Measurements from ENCODE around the gene HPCAL1.

The HPCAL1 gene

DNA sequence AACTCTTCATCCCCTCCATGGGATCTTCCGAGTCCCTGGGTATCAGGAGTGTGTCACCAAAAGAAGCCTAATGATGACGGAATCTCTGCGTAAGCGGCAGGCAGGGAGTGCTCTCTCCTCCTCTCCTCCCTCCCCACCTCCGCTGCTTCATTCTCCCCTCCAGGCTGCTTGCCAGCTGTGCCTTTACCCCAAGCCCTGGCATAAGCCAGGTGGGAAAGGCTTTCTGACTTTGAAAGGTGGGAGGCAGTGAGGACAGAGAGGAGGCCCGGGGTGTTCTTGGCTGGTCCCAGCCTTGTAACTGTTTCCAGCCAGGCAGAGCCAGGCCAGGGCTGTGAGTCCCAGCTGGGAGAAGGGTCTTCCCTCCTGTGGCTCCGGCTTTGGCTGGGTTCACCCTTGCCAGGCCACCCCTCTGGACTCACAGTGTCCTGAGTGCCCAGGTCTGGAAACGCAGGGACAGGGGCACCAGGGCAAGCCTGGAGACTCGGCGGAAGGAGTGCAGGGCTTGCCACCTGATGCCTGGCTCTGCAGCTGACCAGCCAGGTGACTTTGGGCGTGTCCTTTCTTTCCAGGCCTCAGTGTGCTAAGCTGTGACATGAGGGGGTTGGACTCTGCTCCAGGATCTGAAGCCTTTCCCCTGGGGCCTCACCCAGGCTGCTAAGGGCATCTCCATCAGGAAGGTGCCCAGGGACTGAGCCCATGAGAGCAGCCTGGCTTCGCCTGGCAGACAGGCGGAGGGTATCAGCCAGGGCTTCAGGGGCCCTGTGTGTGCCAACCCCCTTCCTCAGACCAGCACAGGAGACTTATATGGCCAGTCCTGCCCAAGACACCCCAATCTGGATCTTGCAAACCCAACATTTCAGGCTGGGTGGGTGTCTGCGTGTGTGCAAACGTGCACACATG lies 32.7 kb upstream of the HPCAL1 start:
- DNase-seq = no peak

DNA sequence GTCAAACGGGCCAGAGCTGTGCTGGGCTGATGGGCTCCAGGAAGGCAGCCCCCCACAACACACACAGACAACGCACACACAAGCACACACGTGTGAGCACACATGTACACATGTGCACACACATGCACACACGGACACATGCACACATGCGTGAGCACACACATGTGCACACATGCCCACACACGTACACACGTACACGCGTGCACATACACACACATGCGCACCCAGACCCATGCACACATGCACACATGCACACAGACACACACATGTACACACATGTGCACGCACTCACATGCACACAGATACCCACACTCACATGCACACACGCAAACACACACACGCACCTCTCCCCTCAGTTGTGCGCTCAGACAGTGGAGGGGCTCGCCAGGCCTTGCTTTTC lies 31.2 kb upstream of the HPCAL1 start:
- no peak for DNase-seq

DNA sequence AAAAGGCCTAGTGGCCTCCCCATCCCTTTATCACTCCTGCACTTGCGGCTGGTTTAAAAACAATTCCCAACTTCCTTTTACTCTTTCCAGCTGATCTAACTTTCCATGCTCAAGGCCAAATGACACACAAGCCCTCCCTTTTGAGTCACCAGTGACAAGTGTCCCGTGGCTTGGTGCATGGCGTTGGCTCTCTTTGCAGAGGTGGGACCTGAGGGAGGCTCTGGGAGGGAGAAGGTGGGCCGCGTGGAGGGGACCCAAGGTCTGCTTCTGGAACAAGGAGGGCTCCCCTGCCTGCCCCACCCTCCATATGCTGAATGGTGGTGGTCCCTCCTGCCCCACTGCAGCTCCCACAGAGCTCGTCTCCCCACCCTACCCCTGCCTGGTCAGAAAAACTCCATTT lies 30.8 kb upstream of the HPCAL1 start:
- no peak for DNase-seq

DNA sequence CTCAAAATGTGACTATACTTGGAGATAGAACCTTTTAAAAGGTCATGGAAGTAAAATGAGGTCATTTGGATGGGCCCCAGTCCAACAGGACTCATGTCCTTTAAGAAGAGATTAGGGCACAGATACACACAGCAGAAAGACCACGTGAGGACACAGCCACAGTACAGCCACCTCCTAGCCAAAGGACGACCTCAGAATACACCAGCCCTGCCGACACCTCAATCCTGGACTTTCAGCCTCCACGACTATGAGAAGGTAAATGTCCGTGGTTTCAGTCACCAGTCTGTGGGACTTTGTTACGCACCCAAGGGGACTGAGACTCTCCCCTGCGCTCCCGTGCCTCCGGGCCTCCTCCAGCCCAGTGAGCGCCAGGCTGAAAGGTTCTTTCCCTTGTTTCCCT lies 30.2 kb upstream of the HPCAL1 start:
- no peak for DNase-seq

DNA sequence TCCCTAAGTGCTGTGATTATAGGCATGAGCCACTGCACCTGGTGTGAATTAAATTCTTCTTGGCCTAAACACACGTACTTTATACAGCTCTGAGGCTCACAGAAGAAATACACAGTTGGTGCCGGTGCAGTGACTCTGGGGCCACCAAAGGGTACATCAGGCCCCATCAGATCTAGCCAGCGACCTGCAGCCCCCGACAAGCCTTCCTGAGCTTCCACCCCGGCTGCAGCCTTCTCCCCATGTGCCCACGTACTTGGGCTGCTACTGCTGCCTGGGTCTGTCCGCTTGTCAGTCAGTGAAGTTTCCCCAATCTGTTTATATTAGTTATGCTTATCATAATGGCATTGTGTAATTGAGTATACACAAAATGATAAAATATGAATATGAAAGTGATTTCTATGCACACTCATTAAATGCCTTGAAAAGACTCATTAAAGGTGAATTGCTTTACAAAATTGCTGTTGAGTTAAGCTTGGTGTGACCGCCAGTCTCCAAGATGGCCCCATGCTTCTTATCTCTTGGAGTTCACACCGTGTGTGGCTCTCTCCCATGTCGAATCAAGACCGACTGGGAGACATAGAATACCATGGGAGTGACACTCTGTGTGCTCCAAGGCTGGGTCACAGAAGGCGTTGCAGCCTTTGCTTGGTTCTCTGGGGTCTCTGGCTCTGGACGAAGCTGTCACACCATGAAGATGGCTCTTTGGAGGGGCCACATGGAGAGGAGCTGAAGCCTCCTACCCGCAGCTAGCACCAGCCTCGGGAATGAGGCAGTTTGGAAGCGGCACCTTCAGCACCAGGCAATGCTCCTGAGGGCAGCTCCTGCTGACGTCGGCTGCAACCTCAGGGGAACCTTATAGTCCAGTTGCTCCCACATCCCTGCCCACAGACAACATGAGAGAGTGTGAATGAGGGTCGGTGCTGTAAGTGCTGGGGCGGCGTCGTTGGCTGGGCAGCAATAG lies 29.2 kb upstream of the HPCAL1 start:
- no peak for DNase-seq

DNA sequence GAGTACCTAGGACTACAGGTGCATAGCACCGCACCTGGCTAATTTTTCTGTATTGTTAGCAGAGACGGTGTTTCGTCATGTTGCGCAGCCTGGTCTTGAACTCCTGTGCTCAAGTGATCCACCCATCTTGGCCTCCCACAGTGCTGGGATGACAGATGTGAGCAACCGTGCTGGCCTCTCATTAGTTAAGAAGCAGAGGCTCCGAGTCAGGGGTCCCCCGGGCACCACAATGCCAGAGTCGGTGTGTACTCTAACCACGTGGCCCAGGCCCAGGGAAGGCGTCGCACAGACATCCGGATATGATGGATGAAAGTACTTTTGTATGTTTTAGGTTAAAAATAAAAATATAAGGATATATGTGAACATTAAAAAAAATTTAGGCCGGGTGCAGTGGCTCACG lies 28.3 kb upstream of the HPCAL1 start:
- no peak for DNase-seq

DNA sequence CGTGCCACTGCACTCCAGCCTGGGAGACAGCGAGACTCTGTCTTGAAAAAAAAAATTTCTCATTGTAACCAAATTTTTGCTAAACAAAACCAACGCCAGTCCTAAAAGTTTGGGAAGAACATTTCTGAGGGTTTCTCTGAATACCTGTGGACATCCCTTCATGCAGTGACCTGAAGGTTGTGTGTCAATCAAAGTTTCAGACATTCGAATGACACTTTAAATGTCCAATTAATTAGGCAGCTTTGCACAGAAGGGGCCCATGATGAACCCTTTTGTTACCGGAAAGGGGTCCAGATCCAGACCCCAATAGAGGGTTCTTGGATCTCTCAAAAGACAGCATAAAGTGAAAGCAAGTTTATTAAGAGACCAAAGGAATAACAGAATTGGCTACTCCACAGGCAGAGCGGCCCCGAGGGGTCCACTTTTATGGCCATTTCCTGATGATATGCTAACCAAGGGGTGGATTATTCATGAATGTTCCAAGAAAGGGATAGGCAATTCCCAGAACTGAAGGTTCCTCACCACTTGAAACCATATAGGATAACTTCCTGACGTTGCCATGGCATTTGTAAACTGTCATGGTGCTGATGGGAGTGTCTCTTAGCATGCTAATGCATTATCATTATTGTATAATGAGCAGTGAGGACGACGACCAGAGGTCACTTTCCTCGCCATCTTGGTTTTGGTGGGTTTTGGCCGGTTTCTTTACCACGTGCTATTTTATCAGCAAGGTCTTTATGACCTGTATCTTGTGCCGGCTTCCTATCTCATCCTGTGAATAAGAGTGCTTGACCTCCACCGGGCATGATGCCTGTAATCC lies 27.5 kb upstream of the HPCAL1 start:
- DNase-seq = no peak

DNA sequence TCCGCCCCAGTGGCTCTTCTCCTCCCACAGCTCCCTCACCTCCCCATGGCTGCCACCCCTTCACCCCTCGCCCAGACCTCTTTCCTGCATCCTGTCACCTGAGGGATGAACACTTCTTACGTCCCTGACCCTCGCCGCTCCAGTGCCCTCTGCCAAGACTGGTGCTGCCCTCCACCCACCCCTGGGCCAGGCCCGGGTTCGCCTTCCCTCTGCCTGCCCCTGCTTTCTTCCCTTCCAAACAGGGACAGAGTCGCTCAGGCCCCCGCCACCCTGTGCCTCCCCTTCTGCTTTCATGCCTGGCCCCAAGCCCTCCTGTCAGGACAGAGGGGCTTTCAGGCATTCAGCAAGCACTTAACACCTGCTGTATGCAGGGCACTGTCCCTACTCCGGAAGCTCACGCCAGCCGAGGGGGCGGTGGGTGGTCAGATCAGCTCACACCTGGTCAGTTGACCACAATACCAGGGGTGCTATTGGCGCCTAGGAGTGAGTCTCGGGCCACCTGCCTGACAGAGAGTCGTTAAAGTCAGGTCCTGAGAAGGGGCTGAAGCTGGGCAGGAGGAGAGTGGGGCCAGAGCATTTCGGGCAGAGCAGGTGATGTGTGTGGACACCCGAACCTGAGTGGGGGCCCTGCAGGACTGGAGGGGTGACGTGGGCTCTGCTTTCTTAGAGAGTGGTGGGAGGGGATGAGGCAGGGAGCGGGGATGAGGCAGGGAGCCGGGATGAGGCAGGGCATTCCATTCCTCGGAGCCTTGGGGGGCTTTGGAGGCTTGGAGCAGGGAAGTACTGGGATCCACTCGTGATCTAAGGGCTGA lies 26.0 kb upstream of the HPCAL1 start:
- DNase-seq = no peak

DNA sequence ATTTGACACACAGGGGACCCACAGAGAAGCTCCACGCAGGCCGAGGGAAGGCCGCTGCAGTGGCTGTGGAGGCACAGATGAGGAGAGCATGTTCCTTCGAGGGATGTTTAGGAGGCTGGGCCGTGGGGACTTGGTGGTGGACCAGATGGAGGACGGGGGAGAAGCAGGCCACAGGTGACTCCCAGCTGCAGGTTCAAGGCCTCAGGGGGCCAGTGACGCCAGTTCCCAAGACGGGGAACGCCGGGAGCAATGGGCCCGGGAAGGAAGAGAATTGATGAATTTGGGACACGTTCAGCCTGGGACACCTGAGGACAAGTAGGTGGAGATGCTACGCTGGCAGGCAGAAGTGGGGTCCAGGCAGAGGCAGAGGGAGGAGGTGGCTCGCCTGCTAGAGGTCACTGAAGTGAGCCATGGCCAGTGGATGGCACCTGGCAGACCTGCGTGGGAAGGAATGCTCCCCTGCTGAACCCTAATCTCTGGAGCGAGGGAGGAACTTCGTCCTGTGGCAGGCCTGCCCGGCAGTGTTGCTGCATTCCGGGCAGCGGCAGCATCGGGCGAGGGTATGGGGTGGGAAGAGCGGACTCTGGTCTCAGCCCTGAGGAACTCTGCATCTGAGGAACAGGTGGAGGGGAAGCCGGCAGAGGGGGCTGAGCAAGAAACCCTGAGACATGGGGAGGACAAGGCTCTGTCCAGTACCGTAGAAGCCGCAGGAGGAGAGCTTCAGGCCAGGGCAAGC lies 25.2 kb upstream of the HPCAL1 start:
- no peak for DNase-seq

DNA sequence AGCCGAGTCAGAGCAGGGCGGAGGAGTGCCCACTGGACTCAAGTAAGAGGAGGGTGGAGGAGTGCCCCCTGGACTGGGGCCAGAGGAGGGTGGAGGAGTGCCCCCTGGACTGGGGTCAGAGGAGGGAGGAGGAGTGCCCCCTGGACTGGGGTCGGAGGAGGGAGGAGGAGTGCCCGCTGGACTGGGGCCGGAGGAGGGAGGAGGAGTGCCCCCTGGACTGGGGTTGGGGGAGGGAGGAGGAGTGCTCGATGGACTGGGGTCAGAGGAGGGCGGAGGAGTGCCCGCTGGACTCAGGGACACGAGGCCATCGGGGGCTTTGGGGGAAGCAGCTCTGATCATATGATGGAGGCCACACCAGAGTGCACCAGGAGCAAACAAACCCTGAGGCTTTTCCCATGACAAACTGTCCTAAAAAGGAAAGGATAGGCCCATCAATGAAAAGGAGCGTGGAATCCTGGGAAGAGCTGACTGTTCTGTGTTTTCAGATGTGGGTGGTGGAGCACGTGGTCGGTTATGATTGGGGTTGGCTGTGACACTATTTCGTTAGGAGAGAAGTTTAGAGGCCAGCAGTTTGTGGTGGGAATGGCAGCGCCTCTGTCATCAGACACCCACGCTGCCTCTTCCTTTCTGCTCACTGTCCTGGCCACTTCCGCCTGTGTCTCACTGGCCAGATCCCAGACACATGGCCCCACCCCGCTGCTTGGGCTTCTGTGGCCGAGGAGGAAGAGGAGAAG lies 24.5 kb upstream of the HPCAL1 start:
- DNase-seq = no peak

DNA sequence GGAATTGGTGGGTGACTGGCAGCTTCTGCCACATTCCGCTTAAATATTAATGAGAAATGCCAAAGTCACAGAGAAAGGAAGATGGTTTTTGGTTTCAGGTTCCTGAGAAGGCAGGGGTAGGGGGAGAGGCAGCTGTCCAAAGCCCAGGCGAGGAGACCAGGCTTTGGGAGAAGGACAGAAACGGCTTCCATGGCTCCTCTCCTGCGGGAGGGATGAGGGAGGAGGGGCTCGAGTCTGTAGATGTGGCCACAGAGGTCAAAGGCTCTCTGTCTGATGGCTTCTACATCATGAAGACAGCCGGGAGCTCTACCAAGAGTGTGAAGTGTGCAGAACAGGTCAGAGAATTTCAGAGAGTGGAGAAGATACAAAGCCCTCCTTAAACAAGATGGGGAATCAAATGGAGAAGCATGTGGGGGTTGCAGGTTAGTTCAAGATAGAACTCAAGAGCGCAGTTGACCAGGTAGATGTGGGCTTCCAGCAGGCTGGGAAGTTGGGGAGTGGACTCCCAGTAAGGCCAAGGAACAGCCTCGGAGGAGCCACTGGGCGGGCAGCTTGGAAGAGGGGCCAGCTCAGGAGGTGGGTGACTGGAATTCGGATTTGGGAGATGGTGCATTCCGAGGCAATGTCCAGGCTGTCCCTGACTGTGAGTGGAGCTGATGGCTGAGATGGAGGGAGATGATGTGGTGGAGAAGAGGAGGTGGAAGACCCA lies 23.8 kb upstream of the HPCAL1 start:
- DNase-seq = no peak

DNA sequence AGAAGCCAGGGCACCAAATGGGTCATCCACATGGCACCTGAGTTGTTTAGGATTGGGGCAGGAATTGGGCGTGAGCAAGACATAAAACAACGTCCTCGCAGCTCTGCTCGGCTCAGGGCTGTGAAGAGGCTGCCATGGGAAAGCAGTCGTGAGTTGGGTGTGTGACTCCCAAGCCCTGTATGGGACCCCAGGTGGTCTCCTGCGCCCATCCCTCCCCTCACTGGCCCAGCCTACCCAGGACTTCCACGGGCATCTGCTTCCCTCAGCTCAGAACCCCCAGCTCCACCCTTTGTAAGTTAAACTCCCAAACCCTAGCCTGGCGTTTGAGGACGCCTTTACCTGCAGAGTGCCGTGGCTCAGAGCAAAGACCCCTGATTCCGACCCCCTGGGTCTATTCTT lies 23.2 kb upstream of the HPCAL1 start:
- DNase-seq = no peak

DNA sequence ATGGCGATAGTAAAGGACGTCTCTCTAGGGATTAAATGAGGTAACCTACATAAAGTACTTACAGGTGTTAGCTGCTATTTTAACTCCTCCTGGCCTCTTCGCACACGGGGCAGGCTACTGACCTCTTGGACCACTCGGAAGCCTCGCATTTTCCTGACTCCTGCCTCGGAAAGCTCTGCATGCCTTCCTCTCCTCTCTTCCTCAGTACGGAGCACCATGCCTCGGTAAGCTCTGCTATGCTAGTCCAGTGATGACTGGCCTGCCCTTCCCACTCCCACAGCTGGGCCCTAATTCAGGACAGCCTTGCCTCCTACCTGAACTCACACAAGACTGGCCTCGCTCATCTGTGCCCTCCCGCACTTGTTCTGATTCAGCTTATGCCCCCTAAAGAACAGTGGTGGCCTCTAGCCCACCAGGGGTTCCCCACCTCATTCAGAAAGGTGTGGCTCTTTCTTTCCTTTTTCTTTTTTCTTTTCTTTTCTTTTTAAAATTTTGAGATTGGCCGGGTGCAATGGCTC lies 22.7 kb upstream of the HPCAL1 start:
- no peak for DNase-seq

DNA sequence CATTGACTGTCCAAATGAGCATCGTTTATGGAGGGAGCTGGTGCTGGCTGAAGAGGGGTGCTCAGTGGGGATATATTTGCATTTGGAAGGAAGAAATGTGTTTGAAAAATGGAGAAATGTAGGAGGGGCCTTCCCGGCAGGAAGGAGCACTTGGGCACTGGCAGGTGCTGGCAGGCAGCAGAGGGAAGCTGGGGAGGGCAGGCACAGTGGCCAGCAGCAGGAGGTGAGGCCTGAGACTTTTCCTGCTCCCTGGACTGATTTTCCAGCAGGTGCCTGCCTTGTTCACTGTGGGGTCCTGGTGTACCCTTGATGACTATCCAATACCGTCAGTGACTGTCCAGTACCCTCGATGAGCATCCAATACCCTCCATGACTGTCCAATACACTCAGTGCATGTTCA lies 20.8 kb upstream of the HPCAL1 start:
- no peak for DNase-seq

DNA sequence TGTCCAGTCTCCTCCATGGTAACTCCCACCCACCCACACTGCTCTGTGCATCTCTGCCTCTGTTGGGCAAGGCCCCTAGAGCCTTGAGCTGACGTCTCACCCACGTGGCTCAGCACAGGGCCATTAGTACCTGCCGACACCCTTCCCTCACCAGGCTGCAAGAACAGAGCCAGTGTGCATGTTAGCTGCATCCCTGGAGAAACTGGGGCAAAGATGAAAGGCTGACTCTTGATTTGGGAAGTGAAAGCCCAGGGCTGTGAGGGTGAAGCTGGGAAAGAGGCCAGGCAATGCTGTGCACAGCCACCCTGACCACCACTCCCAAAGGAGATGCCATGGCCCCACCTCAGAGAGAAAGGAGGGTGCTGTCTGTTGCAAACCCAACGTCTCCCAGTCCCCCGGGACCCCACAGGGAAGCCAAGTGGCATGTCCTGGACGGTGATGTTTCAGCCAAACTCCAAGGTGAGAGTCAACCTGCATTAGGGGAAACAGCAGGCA lies 20.0 kb upstream of the HPCAL1 start:
- DNase-seq = no peak

DNA sequence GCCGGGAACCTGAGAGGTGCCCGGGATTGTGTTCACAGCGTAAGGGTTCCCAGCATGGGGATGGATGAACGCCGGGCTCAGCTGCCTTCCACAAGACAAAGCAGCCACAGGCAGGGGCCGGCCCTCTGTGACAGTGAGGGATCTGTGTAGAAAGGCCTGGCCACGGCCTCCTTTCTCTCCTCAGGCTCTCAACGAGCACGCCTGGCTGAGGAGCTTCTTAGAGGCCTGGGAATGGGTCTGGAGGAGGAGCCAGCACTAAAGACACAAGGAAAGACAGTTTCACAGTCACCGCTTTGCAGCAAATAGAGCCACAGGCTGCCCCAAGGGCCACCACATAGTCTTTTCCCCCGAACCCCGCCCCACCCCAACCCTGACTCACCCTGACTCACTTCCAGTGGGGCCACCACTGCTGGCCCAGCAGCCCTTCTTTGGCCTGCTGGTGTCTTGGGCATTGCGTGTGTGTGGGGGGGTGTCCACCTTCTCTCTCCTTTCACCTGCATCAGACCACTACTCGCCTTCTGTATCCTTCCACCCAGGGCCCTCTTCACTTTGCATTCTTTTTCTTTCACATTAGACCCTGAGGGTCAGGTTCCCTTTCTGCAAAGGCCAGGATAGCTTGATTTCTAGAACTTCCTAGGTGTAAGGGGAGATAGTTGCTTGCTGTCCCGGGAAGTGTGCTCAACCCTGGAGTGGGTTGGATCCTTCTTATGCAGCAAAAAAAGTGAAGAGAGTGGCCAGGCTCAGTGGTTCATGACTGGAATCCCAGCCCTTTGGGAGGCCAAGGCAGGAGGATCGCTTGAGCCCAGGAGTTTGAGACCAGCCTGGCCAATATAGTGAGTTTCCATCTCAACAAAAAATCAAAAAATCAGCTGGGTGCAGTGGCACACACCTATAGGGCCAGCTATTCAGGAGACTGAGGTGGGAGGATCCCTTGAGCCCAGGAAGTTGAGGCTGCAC lies 19.3 kb upstream of the HPCAL1 start:
- no peak for DNase-seq

DNA sequence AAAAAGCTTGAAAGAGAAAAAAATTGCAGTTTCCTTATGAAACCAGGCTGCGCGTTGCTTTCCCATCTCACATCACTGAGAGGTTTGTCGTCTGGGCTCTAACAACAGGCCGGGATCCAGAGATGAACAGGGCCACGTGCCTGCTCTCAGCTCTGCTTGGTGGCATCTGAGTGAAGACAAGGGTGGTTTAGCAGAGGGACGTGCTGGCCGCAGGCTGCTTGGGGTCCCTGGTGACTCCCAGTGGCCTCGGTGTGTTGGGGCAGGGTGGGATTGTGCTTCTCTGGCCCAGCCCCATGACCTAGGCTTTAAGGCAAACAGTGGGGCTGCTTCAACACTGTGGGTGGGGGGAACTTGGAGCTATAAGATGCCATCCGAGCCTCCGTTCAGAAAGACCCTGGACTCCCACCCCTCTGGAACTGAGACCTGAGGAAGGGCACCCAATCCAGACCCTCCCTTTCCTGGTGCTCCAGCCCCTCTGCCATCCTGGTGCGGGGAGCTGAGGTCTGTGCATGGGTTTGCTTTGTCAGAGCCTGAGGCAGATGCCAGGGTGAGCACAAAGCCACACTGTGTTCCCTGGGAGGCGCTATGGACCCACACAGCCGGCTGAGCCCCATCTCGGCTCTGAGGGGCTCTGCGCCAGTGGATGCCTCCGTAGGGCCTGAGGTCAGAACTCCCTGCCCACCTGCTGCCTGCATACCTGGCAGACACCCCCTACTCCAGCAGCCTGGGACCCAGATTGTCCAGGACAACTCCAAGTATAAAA lies 18.4 kb upstream of the HPCAL1 start:
- DNase-seq = no peak

DNA sequence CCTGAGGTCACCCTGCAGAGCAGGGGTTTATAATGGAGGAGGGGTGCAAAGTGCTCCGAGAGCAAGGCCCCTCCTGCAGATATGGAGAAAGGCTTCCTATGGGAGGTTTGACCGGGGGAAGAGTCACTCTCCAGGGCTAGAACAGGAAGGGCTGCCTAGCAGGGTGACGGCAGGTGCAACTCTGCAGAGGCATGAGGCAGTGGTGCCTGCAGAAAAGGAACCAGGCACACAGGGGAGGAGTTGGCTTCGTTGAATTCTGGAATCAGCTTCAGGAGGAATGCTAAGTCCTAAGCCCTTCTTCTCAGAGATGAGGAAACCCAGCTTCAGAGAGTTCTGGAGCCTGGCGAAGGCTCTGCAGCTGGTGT lies 17.5 kb upstream of the HPCAL1 start:
- no peak for DNase-seq

Measured in central memory CD4-positive, alpha-beta T cell (primary cell).